Lower leg skin (tissue), 4 donors: ENCODE measurements around the gene CELF2. TPM values are rescaled to one million over a fixed set of nuclear protein-coding genes. Genes with fewer than 3 reads are reported as not detected.

Experiments
- DNase-seq, 2 donors: peaks; one replicate each; pipeline ENCODE4 v3.0.0-alpha.2; 2019; ENCODE audit warnings: low spot score in 2 of 2
- H3K4me3 ChIP-seq: fragments of 200-600 bp; sonication (generic); 2 replicates; pipeline ENCODE4 v1.5.1; 2017; ENCODE audit warnings: mild to moderate bottlenecking, low read depth; ENCODE audit not compliant: poor library complexity, severe bottlenecking
- CTCF ChIP-seq, 3 donors: fragments of 450-650 bp; IDR thresholded peaks; one replicate each; pipeline ENCODE4 v1.5.1; 2016; ENCODE audit warnings: antibody characterized with exemption in 3 of 3, mild to moderate bottlenecking in 3 of 3, moderate library complexity in 2 of 3
- POLR2A ChIP-seq, 2 donors: fragments of 450-650 bp; IDR thresholded peaks; one replicate each; pipeline ENCODE4 v1.6.1; 2016 to 2017; ENCODE audit warnings: antibody characterized with exemption in 2 of 2, mild to moderate bottlenecking in 1 of 2, moderate library complexity in 1 of 2
- WGBS, 2 donors: methylation state at CpG; one replicate each; pipeline ENCODE4 v1.1.5; 2018; 5-methylcytosine and 5-hydroxymethylcytosine counted together
- intact Hi-C: fragments of 100-400 bp; cut with DNase I; formaldehyde crosslinking; loops from one replicate; pipeline ENCODE4 v1.15.0; 2023; ENCODE audit warnings: low total_unique reads
- total RNA-seq, 4 donors: library from RNA; depleted of rRNA; stranded (reverse); fragments of >200 nt; gene quantifications; one replicate each; pipeline ENCODE4 v1.1.0, GENCODE V29; 2016

CELF2 gene
- total RNA-seq, 4 donors from 2014 or later, result 16.9 to 39.9 (median 20.7) TPM

- WGBS, 2 donors, result 93 to 95% methylated on average over 25 of the region's 25 CpGs
- DNase-seq, result peak in 1 of 2 donors; percentile 56
- TF ChIP-seq POLR2A (IDR thresholded peaks at IDR 0.05) (no peak), CTCF (IDR thresholded peaks at IDR 0.05) (no peak)
- intact Hi-C loops, result no loop called here
- no peak overlapping the region for H3K4me3 ChIP-seq
These were observed 262.7 kb downstream of the CELF2 start for GRCh38 chr10:11280187-11280932.

- 87 to 93% methylated on average over 9 of the region's 9 CpGs for WGBS, 2 donors
- TF ChIP-seq CTCF (IDR thresholded peaks at IDR 0.05), result no peak
- no peak for TF ChIP-seq POLR2A (IDR thresholded peaks at IDR 0.05)
- intact Hi-C loops, result no loop called here
- peak in 1 of 2 donors; percentile 76 for DNase-seq
- no peak overlapping the region for H3K4me3 ChIP-seq
These were observed 264.5 kb downstream of the CELF2 start for GRCh38 chr10:11282156-11282555.

- intact Hi-C loops, result no loop called here
- peak in 1 of 2 donors; percentile 66 for DNase-seq
- no peak for TF ChIP-seq POLR2A (IDR thresholded peaks at IDR 0.05)
- TF ChIP-seq CTCF (IDR thresholded peaks at IDR 0.05), result no peak
- WGBS, 2 donors, result 93 to 97% methylated on average over 8 of the region's 8 CpGs
- H3K4me3 ChIP-seq, result no peak overlapping the region
These were observed 265.0 kb downstream of the CELF2 start for GRCh38 chr10:11282661-11283060.

GRCh38 chr10:11284291-11285085, 266.8 kb downstream of the CELF2 start:
- 81 to 82% methylated on average over 7 of the region's 7 CpGs for WGBS, 2 donors
- no peak overlapping the region for H3K4me3 ChIP-seq
- no peak for TF ChIP-seq POLR2A (IDR thresholded peaks at IDR 0.05)
- TF ChIP-seq CTCF (IDR thresholded peaks at IDR 0.05), result no peak
- DNase-seq, result peak in 1 of 2 donors; percentile 76
- intact Hi-C loops, result no loop called here

GRCh38 chr10:11285171-11285570, 267.5 kb downstream of the CELF2 start:
- intact Hi-C loops, result no loop called here
- H3K4me3 ChIP-seq, result no peak overlapping the region
- DNase-seq, result peak in 1 of 2 donors; percentile 6
- WGBS, 2 donors, result 84 to 86% methylated on average over 4 of the region's 4 CpGs
- TF ChIP-seq POLR2A (IDR thresholded peaks at IDR 0.05) (no peak), CTCF (IDR thresholded peaks at IDR 0.05) (no peak)
